ENCODE measurements around the gene MCTP2.

Gene MCTP2

DNA sequence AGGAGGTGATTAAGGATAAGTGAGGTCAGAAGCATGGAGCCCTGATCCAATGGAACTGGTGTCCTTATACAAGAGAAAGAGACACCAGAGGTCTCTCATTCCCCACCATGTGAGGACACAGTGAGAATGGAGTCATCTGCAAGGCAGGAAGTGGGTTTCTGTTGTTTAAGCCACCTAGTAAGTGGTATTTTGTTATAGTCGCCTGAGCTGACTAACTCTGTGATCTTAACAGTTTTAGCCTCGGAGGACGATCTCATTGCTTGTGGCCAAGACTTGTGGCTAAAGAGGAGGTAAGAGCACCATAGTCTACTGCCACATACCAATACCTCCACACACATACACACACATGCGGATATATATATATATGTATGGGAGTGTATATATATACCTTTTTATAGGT lies 73.8 kb downstream of the MCTP2 start:
- no peak for TF ChIP-seq FOXP2 (optimal IDR thresholded peaks at IDR 0.05; ENCODE audit: borderline replicate concordance, extremely low read depth, extremely low read length, insufficient read depth)
- no peak for TF ChIP-seq SIN3A (IDR thresholded peaks at IDR 0.05; ENCODE audit: borderline replicate concordance, insufficient read depth, low read length)
- TF ChIP-seq POLR2AphosphoS5 (IDR thresholded peaks at IDR 0.05; ENCODE audit: low read depth, low read length) = no peak
- no peak for TF ChIP-seq REST (IDR thresholded peaks at IDR 0.05; ENCODE audit: insufficient read depth in 1 of 2, low read depth in 2 of 2, low read length in 2 of 2)
- TF ChIP-seq TAF1 (IDR thresholded peaks at IDR 0.05; ENCODE audit: borderline replicate concordance, insufficient read depth, low read length) = no peak

- TF ChIP-seq POLR2AphosphoS5 (IDR thresholded peaks at IDR 0.05; ENCODE audit: low read depth, low read length) (no peak), TAF1 (IDR thresholded peaks at IDR 0.05; ENCODE audit: borderline replicate concordance, insufficient read depth, low read length) (no peak), SIN3A (IDR thresholded peaks at IDR 0.05; ENCODE audit: borderline replicate concordance, insufficient read depth, low read length) (no peak), REST (IDR thresholded peaks at IDR 0.05; ENCODE audit: insufficient read depth in 1 of 2, low read depth in 2 of 2, low read length in 2 of 2) (no peak), FOXP2 (optimal IDR thresholded peaks at IDR 0.05; ENCODE audit: borderline replicate concordance, extremely low read depth, extremely low read length, insufficient read depth) (no peak)
Measured at GRCh38 chr15:94306700-94307650, 75.6 kb downstream of the MCTP2 start.

GRCh38 chr15:94312946-94313345 lies 81.6 kb downstream of the MCTP2 start:
- TF ChIP-seq FOXP2 (optimal IDR thresholded peaks at IDR 0.05; ENCODE audit: borderline replicate concordance, extremely low read depth, extremely low read length, insufficient read depth) (no peak), SIN3A (IDR thresholded peaks at IDR 0.05; ENCODE audit: borderline replicate concordance, insufficient read depth, low read length) (no peak), REST (IDR thresholded peaks at IDR 0.05; ENCODE audit: insufficient read depth in 1 of 2, low read depth in 2 of 2, low read length in 2 of 2) (no peak), POLR2AphosphoS5 (IDR thresholded peaks at IDR 0.05; ENCODE audit: low read depth, low read length) (no peak), TAF1 (IDR thresholded peaks at IDR 0.05; ENCODE audit: borderline replicate concordance, insufficient read depth, low read length) (no peak)

DNA sequence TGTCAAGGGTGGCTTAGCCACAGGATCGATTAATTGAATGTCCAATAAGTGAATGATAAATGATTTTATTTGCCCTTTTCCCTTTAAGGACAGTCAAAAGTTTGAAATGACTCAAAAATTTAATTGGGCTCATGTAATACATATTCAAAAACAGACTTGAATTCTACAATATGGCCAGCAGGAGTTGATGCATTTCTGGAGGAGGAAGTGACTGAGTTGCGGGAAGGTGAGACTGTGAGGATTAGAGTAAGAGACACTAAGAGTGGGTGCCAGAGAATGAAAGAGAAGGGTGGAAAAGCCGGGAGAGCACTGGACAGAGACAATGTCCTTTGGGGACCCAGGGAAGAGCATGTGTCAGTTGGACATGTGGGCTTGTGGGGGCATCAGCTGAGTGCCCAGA lies 83.3 kb downstream of the MCTP2 start:
- no peak for TF ChIP-seq POLR2AphosphoS5 (IDR thresholded peaks at IDR 0.05; ENCODE audit: low read depth, low read length)
- no peak for TF ChIP-seq REST (IDR thresholded peaks at IDR 0.05; ENCODE audit: insufficient read depth in 1 of 2, low read depth in 2 of 2, low read length in 2 of 2)
- no peak for TF ChIP-seq SIN3A (IDR thresholded peaks at IDR 0.05; ENCODE audit: borderline replicate concordance, insufficient read depth, low read length)
- TF ChIP-seq FOXP2 (optimal IDR thresholded peaks at IDR 0.05; ENCODE audit: borderline replicate concordance, extremely low read depth, extremely low read length, insufficient read depth) = no peak
- no peak for TF ChIP-seq TAF1 (IDR thresholded peaks at IDR 0.05; ENCODE audit: borderline replicate concordance, insufficient read depth, low read length)
